Endothelial cell (in vitro differentiated cells): ENCODE data around the gene MAGI1. TPM values are rescaled to one million over a fixed set of nuclear protein-coding genes. Genes with fewer than 3 reads are reported as not detected.

Experiments used
- DNase-seq: peaks from one replicate; pipeline ENCODE4 v3.0.0; 2021; ENCODE audit warnings: low spot score
- H3K27ac Mint-ChIP-seq: one replicate; pipeline ENCODE4 v1.8.0; 2021; ENCODE audit warnings: mixed read lengths, inconsistent platforms; ENCODE audit not compliant: unreplicated experiment
- H3K27me3 Mint-ChIP-seq: one replicate; pipeline ENCODE4 v1.8.0; 2021; ENCODE audit warnings: mild to moderate bottlenecking, moderate library complexity, mixed read lengths, inconsistent platforms; ENCODE audit not compliant: unreplicated experiment
- H3K36me3 Mint-ChIP-seq: one replicate; pipeline ENCODE4 v1.8.0; 2021; ENCODE audit warnings: mild to moderate bottlenecking, low read depth, mixed read lengths, inconsistent platforms; ENCODE audit not compliant: unreplicated experiment
- H3K4me1 Mint-ChIP-seq: one replicate; pipeline ENCODE4 v1.8.0; 2021; ENCODE audit warnings: mild to moderate bottlenecking, mixed read lengths, inconsistent platforms; ENCODE audit not compliant: unreplicated experiment
- H3K4me3 Mint-ChIP-seq: one replicate; pipeline ENCODE4 v1.8.0; 2021; ENCODE audit warnings: mild to moderate bottlenecking, mixed read lengths, inconsistent platforms; ENCODE audit not compliant: unreplicated experiment
- H3K9me3 Mint-ChIP-seq: one replicate; pipeline ENCODE4 v1.8.0; 2021; ENCODE audit warnings: mixed read lengths, inconsistent platforms; ENCODE audit not compliant: unreplicated experiment
- CTCF ChIP-seq: fragments of 200-600 bp; sonication (generic); IDR thresholded peaks from one replicate; pipeline ENCODE4 v1.5.0; 2021; ENCODE audit warnings: antibody characterized with exemption; ENCODE audit not compliant: unreplicated experiment
- total RNA-seq: library from RNA; stranded (reverse); fragmentation: NEBNext Ultra II Directional; extraction: Animal tissue kit (Norgen Biotek cat#: 25700); gene quantifications from one replicate; pipeline ENCODE4 v1.2.1, GENCODE V29; 2021; ENCODE audit not compliant: unreplicated experiment

MAGI1 gene
- total RNA-seq, 1 donor from 2014 or later = 33.8 TPM

- no peak for TF ChIP-seq CTCF
Observed at GRCh38 chr3:65596571-65597225, 442.0 kb downstream of the MAGI1 start.

GRCh38 chr3:65596029-65596300 lies 442.8 kb downstream of the MAGI1 start:
- Mint-ChIP-seq H3K27ac (peak overlapping the region; percentile 89), H3K27me3 (no peaks in the 10 kb centered on the region), H3K36me3 (no peaks in the 10 kb centered on the region), H3K9me3 (no peaks in the 10 kb centered on the region), H3K4me3 (no peak overlapping the region), H3K4me1 (peaks cover 27% of the 10 kb centered on the region)
- TF ChIP-seq CTCF = no peak
- no peak for DNase-seq

More at GRCh38 chr3:65596571-65597225, 442.0 kb downstream of the MAGI1 start:
- H3K9me3 Mint-ChIP-seq = no peaks in the 10 kb centered on the region
- H3K4me1 Mint-ChIP-seq = peaks cover 20% of the 10 kb centered on the region
- H3K36me3 Mint-ChIP-seq = no peaks in the 10 kb centered on the region
- H3K4me3 Mint-ChIP-seq = peak overlapping the region; percentile 78
- peak overlapping the region; percentile 89 for H3K27ac Mint-ChIP-seq
- no peaks in the 10 kb centered on the region for H3K27me3 Mint-ChIP-seq
- DNase-seq = peak; percentile 38

GRCh38 chr3:65595222-65596028 lies 443.3 kb downstream of the MAGI1 start:
- H3K27ac Mint-ChIP-seq = peak overlapping the region; percentile 80
- no peaks in the 10 kb centered on the region for H3K27me3 Mint-ChIP-seq
- DNase-seq = no peak
- H3K4me3 Mint-ChIP-seq = peak overlapping the region; percentile 32
- peaks cover 28% of the 10 kb centered on the region for H3K4me1 Mint-ChIP-seq
- no peaks in the 10 kb centered on the region for H3K36me3 Mint-ChIP-seq
- no peaks in the 10 kb centered on the region for H3K9me3 Mint-ChIP-seq
- TF ChIP-seq CTCF = no peak

GRCh38 chr3:65593780-65594752 lies 444.7 kb downstream of the MAGI1 start:
- no peak overlapping the region for H3K27ac Mint-ChIP-seq
- H3K4me1 Mint-ChIP-seq = peaks cover 32% of the 10 kb centered on the region
- H3K4me3 Mint-ChIP-seq = no peak overlapping the region
- no peak for DNase-seq
- no peak for TF ChIP-seq CTCF
- no peaks in the 10 kb centered on the region for H3K36me3 Mint-ChIP-seq
- no peaks in the 10 kb centered on the region for H3K27me3 Mint-ChIP-seq
- no peaks in the 10 kb centered on the region for H3K9me3 Mint-ChIP-seq
